SIG-M5 (cell line): ENCODE measurements around the gene ATF6B.
A peak's percentile ranks its signal among the peaks of the same experiment; 100 is the strongest.

Source experiments
- DNase-seq: peaks from one replicate; lab custom pipeline; 2025; lab: John Stamatoyannopoulos, UW

ATF6B gene

DNA sequence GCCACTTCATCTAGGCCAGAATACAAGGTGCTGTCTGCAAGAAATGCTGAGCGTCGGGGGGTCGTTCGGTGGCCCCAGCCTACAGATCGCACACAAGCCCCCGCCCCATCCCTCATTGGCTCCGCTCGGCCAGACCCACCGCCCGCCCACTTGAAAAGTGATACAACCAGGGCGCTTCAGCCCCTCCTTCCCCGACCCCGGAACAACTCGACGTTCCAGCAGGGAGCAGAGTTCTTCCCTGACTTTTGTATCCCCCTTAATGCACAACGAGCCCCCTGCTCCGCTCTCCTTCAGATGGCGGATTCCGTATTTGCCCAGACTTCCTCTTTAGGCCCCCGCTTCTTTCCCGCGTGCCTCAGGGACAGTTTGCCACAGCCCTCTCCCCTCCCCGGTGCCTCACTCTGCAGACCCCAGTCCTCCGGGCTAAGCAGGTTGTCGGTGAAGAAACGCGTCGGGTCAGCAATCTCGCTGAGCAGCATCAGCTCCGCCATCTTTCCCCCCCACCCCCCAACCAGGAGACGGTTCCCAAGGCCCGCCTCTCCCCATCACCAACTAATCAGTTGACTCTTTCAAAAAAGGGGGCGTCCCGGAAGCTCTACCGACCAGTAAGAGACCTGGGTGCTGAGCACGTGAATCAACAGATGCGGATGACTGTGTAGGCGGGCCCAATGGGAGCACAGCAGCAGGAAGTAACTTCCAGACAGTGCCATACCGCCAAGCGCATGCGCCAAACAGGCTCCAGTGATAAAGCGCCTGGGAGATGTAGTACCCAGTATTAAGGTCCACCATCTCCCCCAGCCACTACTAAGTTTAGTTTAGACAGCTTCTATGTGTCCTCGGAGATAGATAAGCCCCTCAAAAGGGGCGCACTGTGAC, at the start of gene ATF6B:
Gene ATF6B (minus strand): TSS at position 530 of the 876 bp plus-strand sequence. CDS start 39 bp downstream, at position 491.
- peak; percentile 99 for DNase-seq

DNA sequence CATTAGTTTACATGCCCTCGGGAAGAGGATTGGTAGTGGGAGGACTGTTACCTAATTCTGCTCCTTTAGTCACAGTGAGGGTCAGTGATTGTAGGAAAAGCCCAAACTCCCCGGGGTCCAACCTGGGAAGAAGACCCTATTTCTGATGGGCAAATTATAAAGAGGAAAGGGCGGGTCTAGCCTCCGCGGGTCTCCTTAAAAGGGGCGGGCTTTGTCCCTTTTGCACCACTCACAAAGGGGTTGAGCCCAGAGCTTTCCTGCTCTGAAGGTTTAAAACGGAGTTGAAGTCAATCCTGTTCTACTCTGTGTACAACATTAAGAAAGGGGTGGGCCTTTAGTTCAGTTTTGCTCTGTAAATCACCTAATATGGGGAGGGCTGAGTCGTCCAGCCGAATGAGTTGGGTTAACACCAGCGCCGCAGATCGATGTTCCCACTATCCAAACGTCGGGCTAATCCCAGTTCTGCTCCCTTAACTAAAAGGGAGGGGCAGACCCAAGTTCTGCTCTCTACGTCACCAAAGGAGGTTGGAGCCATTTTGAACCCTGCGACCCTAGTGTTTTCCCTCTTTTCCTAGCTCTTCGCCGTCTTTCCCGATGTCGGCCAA, 49.2 kb upstream of the ATF6B start:
- no peak for DNase-seq

GRCh38 chr6:32176476-32177182, 48.6 kb upstream of the ATF6B start:
- DNase-seq = no peak

DNA sequence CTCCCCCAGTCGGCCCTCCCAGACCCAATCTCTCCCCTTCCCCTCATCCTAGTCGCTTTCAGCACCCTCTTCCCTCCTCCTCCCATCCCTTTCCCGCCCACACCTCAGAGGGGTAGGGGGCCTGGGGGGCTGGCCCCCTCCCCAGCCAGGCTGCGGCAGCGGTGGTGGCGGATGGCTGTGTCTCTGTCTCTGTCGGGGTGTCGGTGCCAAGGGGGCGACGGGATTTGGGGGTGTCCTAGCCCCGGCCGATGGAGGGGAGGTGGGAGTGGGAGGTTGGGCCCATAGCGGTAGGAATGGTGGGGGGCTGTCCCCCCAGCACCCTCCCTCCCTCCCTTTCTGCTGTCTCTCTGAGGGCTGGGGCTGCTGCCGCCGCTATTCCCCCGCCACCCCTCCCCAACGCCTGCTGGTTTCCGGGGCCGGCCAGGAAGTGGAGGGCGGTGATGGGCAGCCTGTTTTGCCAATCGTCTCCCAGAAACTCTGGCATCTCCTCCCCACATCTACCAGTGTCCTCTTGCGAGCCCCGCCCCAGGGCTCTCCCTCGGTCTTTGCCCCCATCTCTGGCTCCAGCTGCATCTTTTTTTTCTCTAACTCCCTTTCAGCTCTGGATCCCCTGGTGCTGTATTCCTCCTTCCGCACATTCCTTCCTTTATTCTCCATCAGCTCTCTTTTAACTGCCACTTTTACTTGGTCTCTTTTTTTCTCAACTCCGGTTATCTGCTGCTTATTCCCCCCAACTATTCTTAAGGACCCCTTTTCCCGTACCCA, 47.8 kb upstream of the ATF6B start, which contains the start of gene AGPAT1:
Gene AGPAT1 (minus strand): TSS at position 374 of the 765 bp plus-strand sequence. CDS start 4,588 bp downstream, outside the sequence.
- DNase-seq = peak; percentile 32

GRCh38 chr6:32175322-32175710, 47.3 kb upstream of the ATF6B start:
- no peak for DNase-seq

DNA sequence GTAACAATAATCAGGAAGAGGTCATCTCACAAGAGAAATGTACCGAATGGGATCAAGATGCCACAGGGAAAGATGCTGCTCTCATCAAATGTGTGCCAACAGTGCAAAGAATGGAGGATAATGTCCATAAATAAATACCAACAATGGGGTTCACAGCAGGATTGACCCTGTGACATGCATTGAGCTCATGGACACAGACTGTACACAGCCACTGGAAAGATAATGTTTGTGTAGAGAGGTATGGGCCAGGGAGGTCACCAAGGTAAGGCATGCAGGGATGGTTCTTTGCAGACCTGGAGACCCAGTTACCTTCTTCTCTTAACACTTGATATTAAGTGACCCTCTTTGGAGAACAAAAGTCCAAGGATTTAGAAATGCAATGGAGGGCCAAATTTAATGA, 46.4 kb upstream of the ATF6B start:
- DNase-seq = no peak

DNA sequence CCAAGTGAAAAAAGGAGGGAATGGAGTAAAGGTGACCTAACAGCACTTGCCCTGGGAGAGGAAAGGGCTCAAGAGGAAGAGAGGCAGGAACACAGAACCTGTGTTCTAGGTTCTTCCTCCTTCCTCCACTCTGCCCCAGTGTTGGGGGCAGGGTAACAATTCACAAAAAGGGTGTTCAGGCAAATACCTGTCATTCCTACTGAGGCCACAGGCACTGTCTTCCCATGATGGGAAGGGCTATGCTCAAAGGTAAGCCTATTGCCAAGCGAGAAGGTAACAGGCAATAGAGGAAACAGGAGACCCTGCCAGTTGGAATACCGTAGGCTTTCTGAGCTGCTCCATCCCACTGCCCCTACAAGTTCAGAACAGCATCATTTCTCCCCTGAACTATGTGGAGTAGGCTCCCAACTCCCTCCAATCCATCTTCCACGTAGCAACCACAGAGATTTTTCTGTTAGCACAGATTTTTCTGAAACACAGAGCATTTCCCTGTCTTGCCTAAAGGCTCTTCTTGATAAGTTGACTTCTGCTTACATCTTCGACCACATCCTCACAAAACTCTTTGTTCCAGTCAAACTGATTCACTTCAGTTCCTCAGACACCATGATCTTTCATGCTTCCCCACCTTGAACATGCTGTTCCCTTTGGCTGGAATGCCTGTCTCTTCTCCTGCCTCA, 45.1 kb upstream of the ATF6B start:
- DNase-seq = no peak

DNA sequence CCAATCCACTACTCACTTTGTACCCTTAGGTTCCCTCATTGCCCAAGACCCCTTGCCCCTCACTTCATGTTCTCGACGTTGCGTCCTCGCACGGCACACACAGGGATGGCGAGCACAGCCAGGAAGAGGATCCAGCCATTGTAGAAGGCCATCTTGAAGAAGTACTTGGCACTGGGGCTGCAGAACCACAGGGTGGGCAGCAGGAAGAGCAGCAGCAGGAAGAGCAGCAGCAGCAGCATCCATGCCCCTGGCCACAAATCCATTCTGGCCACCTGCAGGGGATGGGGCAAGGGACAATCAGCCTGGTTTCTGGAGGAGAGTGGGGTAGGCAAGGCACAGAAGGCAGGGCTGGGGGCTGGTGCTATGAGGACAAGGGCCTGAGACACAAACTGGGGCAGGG, 43.2 kb upstream of the ATF6B start:
- DNase-seq = no peak

GRCh38 chr6:32170294-32170693, 42.2 kb upstream of the ATF6B start:
- no peak for DNase-seq

DNA sequence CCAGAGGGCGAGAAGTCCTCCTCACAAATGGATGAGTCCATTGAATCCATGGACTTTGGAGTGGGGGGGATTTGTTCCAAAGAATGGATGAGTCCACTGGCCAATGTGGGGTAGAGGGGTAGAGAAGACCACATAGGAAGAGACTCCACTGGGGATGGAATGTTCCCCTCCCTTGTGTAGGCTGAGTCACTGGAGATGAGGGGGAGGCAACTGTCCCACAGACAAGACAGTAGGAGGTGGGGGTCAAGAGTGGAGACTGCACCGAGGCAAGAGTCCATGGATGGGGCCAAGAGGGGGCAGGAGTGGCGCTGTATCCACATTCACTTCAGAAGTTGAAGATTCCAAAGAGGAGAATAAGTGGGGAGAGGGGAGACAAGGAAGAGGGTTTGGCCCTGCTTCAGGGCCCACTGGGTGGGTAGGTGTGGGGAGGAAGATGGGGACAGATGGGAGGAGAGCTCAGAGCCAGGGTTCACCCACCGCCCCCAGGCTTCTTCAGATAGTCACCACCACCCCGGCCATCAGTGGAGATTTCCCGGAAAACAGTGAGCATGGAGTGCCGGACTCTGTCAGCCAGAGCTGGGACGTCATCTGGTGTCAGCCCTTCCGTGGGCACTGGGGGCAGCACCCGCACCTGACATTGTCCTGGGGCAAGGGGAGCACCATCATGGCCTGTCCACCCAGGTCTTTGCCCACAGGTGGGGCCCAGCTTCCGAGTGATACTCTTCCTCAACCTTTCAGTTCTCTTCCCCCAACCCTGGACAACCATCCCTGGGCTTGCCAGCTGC, 41.0 kb upstream of the ATF6B start:
- no peak for DNase-seq

DNA sequence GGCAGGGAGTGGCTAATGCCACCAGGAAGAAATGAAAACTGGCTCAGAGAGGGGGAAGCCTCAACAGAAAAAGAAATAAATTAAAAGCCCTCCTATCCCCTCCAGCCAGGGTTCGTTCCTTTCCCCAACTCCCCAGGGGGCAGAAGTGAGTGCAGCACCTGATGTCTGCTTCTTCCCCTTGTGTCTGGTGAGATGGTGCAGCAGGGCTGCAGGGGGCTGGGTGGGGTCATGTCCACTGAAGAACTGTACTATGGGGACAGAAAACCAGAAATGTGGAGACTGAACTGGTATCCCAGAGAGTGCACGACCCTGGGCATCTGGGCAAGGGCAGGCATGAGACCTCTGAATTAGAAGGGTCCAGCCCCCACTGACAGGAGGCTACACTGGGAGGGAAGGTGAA, 40.3 kb upstream of the ATF6B start:
- DNase-seq = no peak

DNA sequence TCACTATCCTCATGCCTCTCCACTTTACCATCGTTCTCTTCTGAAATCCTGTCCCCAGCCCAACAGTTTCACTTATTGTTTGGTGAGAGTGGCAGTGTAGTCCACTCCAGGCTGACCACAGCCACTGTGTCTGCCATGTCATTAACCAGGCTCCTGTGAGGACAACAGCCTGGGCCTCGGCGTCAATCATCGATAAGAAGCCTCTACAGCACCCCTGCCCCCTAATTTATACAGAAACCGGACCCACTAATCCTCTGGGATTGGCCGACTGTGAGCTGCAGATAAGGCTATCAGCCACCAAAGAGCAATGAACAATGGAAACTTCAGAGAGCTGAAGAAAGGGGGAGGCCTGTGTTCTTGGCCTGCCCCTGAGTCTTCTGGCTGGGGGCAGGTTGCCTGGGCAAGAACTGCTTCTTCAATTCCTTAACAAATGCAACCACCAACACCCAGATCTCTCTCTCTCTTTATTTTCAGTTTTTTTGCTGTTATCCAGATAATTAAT, 39.8 kb upstream of the ATF6B start:
- no peak for DNase-seq

- DNase-seq = no peak
Measured at GRCh38 chr6:32167154-32167760, 39.2 kb upstream of the ATF6B start.

DNA sequence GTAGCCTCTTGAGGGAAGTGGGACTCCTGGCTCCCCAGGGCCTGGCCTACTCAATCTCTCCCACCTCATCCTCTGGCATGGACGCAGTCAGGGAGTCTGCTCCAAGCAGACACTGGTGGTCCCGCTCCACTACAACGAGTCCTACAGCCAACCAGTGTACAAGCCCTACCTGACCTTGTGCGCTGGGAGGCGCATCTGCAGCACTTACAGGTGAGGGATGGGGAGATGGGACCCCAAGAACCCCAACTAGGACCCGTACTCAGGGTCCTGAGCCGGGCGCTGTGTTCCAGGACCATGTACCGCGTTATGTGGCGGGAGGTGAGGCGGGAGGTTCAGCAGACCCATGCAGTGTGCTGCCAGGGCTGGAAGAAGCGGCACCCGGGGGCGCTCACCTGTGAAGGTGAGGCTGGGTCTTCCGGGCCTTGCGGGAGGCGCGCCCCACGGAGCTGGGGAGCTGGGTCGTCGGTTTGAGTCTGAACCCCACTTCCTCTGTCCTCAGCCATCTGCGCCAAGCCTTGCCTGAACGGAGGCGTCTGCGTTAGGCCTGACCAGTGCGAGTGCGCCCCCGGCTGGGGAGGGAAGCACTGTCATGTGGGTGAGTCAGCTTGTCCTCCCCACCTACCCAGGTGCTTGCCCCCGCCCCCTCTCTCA, 38.5 kb upstream of the ATF6B start:
- no peak for DNase-seq

DNA sequence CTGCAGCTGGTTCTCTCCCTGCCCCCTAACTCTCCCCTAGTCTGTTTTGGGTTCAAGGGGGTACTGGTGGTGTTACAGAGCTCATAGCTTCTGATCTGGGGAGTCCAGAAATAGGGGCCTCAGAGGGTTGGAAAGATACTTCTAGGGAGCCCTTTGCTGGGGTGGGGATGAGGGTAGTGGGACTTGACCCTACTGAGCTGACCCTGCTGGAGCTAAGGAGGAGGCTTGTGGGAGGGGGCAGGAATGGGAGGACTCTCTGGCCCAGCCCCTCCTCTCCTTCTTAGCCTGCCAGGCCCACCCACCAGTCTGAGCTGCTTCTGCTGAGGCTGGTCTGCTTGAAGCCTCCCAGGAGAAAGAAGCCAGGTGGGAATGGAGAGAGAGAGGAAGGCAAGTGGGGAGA, 36.2 kb upstream of the ATF6B start, which contains the start of gene EGFL8:
Gene EGFL8 (plus strand): TSS at position 301 of the 400 bp plus-strand sequence. CDS start 1,571 bp downstream, outside the sequence.
- DNase-seq = no peak

DNA sequence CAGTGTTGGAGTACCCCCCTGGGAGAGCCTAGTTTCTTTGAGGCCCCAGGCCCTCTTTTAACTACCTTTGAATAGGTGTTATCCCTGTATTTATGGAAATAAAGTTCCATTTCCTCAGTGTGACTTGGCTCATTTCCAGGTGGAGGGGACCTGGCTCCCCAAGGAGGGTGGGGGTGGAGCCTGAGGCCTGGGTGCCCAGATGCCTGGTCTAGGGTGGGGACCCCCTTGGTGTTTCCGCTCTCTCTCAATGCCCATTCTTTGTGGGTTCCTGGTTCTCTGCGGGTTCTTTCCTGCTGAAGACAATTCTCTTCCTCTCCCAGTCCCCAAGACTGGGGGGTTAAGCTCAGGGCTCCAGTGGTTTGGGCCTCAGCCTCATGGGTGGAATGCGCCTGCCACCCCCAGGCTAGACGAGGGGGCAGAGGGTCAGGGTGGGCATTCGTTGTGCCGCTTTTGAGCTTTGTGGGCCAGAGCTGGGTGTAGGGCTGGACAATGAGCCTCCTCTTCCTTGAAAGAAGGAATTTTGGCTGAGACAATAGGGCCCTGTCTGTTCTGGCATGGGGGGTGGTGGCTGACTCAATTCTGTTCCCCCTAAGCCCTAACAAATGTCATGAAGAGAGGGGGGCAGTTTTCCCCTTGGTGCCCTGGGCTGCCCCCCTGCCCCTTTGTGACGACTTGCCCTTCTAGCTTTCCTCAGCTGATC, 35.7 kb upstream of the ATF6B start:
- no peak for DNase-seq

- DNase-seq = no peak
Measured at GRCh38 chr6:32158052-32158451, 30.0 kb upstream of the ATF6B start.

- DNase-seq = no peak
Measured at GRCh38 chr6:32156891-32157290, 28.8 kb upstream of the ATF6B start.
